Measurements from ENCODE around the gene LILRA2. TPM values are rescaled to one million over a fixed set of nuclear protein-coding genes. Genes with fewer than 3 reads are reported as not detected.
A peak's percentile ranks its signal among the peaks of the same experiment; 100 is the strongest.

Gene LILRA2
- total and polyA plus RNA-seq, 8 donors, result 0.86 to 39.7 (median 1.1) TPM

DNA sequence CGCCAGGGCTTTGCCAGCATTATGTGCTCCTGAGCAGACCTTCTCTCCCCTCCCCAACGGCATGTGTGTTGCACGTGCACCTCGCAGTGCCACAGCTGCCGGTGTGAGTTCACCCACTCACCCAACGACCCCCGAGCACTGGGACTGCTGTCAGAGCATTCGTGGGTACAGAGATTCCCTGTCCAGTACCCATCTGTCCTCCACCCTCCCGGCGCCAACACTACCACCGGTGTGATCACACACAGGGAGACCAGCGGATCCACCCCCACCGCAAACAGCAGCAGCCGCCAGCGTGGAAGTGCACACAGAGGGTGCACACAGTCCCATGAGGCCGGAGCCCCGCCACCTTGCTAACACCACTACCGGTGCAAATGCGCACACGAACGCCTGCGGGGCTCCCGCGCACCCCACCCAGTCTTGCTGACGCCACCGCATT, 35.8 kb downstream of the LILRA2 start:
- H3K36me3 ChIP-seq, result no peaks in the 10 kb centered on the region
- peaks cover 0 to 24% of the 10 kb centered on the region in 2 donors for H3K27me3 ChIP-seq
- DNase-seq (no peak), ATAC-seq (no peak)
- H3K27ac ChIP-seq, result peak overlapping the region in 1 of 2 donors; percentile 76
- H3K4me3 ChIP-seq, result no peak overlapping the region
- H3K4me1 ChIP-seq, result peaks cover 0 to 19% of the 10 kb centered on the region in 2 donors
- intact Hi-C loops (cut with DNase I), result no loop called here
- peaks cover 0 to 6% of the 10 kb centered on the region in 2 donors for H3K9me3 ChIP-seq
- TF ChIP-seq CTCF (IDR thresholded peaks at IDR 0.05), result no peak

GRCh38 chr19:54612428-54612827, 38.8 kb downstream of the LILRA2 start:
- no peak for ATAC-seq
- intact Hi-C loops (cut with DNase I), result no loop called here

GRCh38 chr19:54614726-54615125, 41.1 kb downstream of the LILRA2 start:
- no peak for ATAC-seq

More at GRCh38 chr19:54612428-54612827, 38.8 kb downstream of the LILRA2 start:
- Histone ChIP-seq H3K27ac (no peak overlapping the region), H3K27me3 (peaks cover 0 to 9% of the 10 kb centered on the region in 2 donors), H3K9me3 (no peaks in the 10 kb centered on the region), H3K4me1 (peaks cover 0 to 19% of the 10 kb centered on the region in 2 donors), H3K4me3 (no peak overlapping the region), H3K36me3 (no peaks in the 10 kb centered on the region)
- TF ChIP-seq CTCF (IDR thresholded peaks at IDR 0.05), result no peak
- DNase-seq, result no peak

GRCh38 chr19:54616057-54616456, 42.5 kb downstream of the LILRA2 start:
- Histone ChIP-seq H3K4me3 (no peak overlapping the region), H3K27ac (no peak overlapping the region), H3K27me3 (no peaks in the 10 kb centered on the region), H3K36me3 (no peaks in the 10 kb centered on the region), H3K9me3 (no peaks in the 10 kb centered on the region), H3K4me1 (peaks cover 0 to 9% of the 10 kb centered on the region in 2 donors)
- ATAC-seq (no peak), DNase-seq (no peak)
- intact Hi-C loops (cut with DNase I), result no loop called here
- TF ChIP-seq CTCF (IDR thresholded peaks at IDR 0.05), result no peak

More at GRCh38 chr19:54614726-54615125, 41.1 kb downstream of the LILRA2 start:
- no peaks in the 10 kb centered on the region for H3K9me3 ChIP-seq
- no peaks in the 10 kb centered on the region for H3K27me3 ChIP-seq
- H3K27ac ChIP-seq, result no peak overlapping the region
- H3K36me3 ChIP-seq, result no peaks in the 10 kb centered on the region
- no peak for DNase-seq
- H3K4me1 ChIP-seq, result peaks cover 0 to 9% of the 10 kb centered on the region in 2 donors
- intact Hi-C loops (cut with DNase I), result no loop called here
- TF ChIP-seq CTCF (IDR thresholded peaks at IDR 0.05), result no peak
- no peak overlapping the region for H3K4me3 ChIP-seq

GRCh38 chr19:54616821-54617560, 43.4 kb downstream of the LILRA2 start:
- TF ChIP-seq CTCF (IDR thresholded peaks at IDR 0.05), result no peak
- intact Hi-C loops (cut with DNase I), result no loop called here
- Histone ChIP-seq H3K4me3 (peak overlapping the region in 1 of 2 donors; percentile 24), H3K27me3 (no peaks in the 10 kb centered on the region), H3K4me1 (peaks cover 0 to 9% of the 10 kb centered on the region in 2 donors), H3K9me3 (no peaks in the 10 kb centered on the region), H3K27ac (peak overlapping the region in 1 of 2 donors; percentile 56), H3K36me3 (no peaks in the 10 kb centered on the region)
- ATAC-seq, result peak; percentile 41
- DNase-seq, result no peak
